ENCODE measurements around the gene GAS2L1.
"Not testable (repeated sequence)": the region's sequence is repeated elsewhere in the genome, so short reads cannot be mapped to it uniquely, and the experiment has no call there.

The GAS2L1 gene

DNA sequence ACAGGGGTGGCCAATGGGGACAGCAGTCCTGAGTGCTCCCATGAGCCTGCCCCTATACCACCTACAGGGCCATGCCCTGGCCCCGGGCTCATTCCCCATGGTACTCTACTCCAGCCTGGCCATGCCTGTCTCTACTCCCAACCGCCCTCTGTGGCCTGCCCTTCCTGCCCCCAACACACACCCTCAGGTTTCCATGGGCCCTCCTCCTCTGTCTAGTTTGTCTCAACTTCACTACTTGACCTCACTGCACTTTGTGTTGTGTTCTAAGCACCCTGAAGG, 35.3 kb downstream of the GAS2L1 start:
- TF ChIP-seq, protein P1, sequence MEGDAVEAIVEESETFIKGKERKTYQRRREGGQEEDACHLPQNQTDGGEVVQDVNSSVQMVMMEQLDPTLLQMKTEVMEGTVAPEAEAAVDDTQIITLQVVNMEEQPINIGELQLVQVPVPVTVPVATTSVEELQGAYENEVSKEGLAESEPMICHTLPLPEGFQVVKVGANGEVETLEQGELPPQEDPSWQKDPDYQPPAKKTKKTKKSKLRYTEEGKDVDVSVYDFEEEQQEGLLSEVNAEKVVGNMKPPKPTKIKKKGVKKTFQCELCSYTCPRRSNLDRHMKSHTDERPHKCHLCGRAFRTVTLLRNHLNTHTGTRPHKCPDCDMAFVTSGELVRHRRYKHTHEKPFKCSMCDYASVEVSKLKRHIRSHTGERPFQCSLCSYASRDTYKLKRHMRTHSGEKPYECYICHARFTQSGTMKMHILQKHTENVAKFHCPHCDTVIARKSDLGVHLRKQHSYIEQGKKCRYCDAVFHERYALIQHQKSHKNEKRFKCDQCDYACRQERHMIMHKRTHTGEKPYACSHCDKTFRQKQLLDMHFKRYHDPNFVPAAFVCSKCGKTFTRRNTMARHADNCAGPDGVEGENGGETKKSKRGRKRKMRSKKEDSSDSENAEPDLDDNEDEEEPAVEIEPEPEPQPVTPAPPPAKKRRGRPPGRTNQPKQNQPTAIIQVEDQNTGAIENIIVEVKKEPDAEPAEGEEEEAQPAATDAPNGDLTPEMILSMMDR (IDR thresholded peaks at IDR 0.05; ENCODE audit: low read depth, low read length), result no peak
- TF ChIP-seq, protein P2, sequence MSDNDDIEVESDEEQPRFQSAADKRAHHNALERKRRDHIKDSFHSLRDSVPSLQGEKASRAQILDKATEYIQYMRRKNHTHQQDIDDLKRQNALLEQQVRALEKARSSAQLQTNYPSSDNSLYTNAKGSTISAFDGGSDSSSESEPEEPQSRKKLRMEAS (IDR thresholded peaks at IDR 0.05; ENCODE audit: low read depth, low read length), result no peak
- TF ChIP-seq MYC (IDR thresholded peaks at IDR 0.05; ENCODE audit: low read depth, low read length), result no peak
- H3K4me3 ChIP-seq (ENCODE audit: low read depth, low read length), result no peak overlapping the region
- DNase-seq (ENCODE audit: low read depth), result no peak

DNA sequence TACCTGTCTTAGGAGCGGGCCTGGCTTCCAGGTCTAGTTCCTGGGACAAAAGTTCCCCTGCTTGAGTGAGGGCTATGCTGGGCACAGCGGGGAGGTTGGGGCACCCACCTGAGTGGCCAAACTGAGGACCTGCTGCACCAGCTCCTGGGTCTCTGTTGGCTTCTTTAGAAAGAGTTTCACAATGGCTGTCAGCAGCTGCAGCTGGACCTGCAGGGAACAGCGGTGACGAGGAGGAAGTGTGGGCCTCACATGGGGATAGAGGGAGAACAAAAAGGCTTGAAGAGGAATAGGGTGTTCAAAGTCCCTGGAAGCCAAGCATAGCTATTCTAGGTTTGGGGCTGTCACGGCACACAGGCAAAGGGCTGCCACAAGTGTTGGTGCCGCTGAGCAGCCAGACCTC, 35.7 kb downstream of the GAS2L1 start:
- TF ChIP-seq MYC (IDR thresholded peaks at IDR 0.05; ENCODE audit: low read depth, low read length) (no peak), POLR2A (IDR thresholded peaks at IDR 0.05; ENCODE audit: extremely low read depth, insufficient read length) (no peak)
- TF ChIP-seq, protein P1 (IDR thresholded peaks at IDR 0.05; ENCODE audit: low read depth, low read length), result no peak
- TF ChIP-seq, protein P2 (IDR thresholded peaks at IDR 0.05; ENCODE audit: low read depth, low read length), result no peak
- peak; percentile 55 for DNase-seq (ENCODE audit: low read depth)
- no peak overlapping the region for H3K4me3 ChIP-seq (ENCODE audit: low read depth, low read length)

- TF ChIP-seq, protein P1 (IDR thresholded peaks at IDR 0.05; ENCODE audit: low read depth, low read length), result no peak
- TF ChIP-seq MYC (IDR thresholded peaks at IDR 0.05; ENCODE audit: low read depth, low read length), result no peak
- no peak overlapping the region for H3K4me3 ChIP-seq (ENCODE audit: low read depth, low read length)
- DNase-seq (ENCODE audit: low read depth), result peak; percentile 24
Measured at GRCh38 chr22:29342577-29343312, 36.3 kb downstream of the GAS2L1 start.

DNA sequence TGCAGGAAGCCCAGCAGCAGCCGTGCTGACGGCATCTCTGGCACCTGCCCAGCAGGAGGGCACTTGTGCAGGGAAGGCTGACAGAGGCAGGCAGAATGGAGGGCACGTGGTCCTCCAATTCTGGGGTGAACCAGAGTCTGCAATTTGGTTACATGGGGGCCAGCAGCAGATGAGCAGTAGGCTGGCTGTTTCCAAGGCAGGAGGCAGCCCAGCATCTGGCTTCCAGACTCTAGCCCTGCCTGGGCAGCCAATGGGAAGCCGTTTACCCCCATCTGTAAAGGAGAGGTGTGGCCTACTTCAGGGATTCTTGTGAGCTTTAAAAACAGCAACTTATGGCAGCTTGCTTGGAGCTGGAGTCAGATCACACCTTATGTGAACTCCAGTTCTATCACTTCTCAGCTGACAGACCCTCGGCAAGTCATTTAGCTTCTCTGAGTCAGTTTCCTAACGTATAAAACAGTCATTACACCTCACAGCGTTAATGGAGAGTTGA, 36.9 kb downstream of the GAS2L1 start:
- DNase-seq (ENCODE audit: low read depth), result no peak
- H3K4me3 ChIP-seq (ENCODE audit: low read depth, low read length), result no peak overlapping the region
- TF ChIP-seq, protein P2 (IDR thresholded peaks at IDR 0.05; ENCODE audit: low read depth, low read length), result no peak
- TF ChIP-seq MYC (IDR thresholded peaks at IDR 0.05; ENCODE audit: low read depth, low read length) (no peak), POLR2A (IDR thresholded peaks at IDR 0.05; ENCODE audit: extremely low read depth, insufficient read length) (no peak)
- TF ChIP-seq, protein P1 (IDR thresholded peaks at IDR 0.05; ENCODE audit: low read depth, low read length), result no peak

DNA sequence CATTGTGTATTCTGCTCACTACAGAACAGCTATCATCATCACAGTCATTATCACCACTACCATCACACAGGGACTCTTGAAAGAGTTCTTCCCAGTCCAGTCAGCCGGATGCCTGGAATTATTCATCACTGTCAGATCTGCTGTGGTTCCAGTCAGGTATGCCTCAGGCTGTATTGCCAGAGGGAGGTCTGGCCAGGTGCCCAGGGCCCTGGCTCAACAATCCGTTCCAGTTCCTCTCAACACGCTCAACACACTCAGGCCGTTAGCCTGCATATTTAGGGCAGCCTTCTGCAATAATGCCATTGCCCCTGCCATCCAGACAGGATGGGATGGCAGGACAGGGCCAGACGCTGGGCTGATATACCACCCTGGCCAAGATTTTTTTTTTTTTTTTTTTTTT, 37.7 kb downstream of the GAS2L1 start:
- TF ChIP-seq POLR2A (IDR thresholded peaks at IDR 0.05; ENCODE audit: extremely low read depth, insufficient read length), result no peak
- TF ChIP-seq, protein P1 (IDR thresholded peaks at IDR 0.05; ENCODE audit: low read depth, low read length), result no peak
- TF ChIP-seq, protein P2 (IDR thresholded peaks at IDR 0.05; ENCODE audit: low read depth, low read length), result no peak
- TF ChIP-seq MYC (IDR thresholded peaks at IDR 0.05; ENCODE audit: low read depth, low read length), result no peak
- H3K4me3 ChIP-seq (ENCODE audit: low read depth, low read length), result no peak overlapping the region
- no peak for DNase-seq (ENCODE audit: low read depth)

DNA sequence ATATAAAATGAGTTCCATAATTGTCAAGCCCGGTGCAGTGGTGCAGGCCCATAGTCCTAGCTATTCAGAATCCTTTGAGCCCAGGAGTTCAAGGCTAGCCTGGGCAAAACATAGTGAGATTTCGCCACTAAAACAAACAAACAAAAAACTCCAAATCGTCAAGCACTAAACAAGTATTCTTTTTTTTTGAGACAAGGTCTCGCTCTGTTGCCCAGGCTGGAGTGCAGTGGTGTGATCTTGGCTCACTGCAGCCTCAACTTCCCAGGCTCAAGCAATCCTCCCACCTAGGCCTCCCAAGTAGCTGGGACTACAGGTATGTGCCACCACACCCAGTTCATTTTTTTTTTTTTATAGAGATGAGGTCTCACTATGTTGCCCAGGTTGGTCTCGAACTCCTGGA, 38.4 kb downstream of the GAS2L1 start:
- not testable (repeated sequence) for DNase-seq (ENCODE audit: low read depth)

More for the DNA sequence above, 38.4 kb downstream of the GAS2L1 start:
- H3K4me3 ChIP-seq (ENCODE audit: low read depth, low read length), result not testable (repeated sequence)

Data from NB4 (cell line).